RWPE2 (cell line): ENCODE measurements around the gene LRCH2.

Source experiments
- ATAC-seq: fragments of 200-7000 bp; cut with Tn5 transposase; 3 replicates; pipeline ENCODE4 v1.9.1; 2021; ENCODE audit warnings: low read depth
- DNase-seq: peaks from one replicate; pipeline ENCODE4 v3.0.0-alpha.2; 2020; ENCODE audit warnings: low spot score
- H3K27ac ChIP-seq: fragments of 450-650 bp; 2 replicates; pipeline ENCODE4 v1.5.1; 2017; ENCODE audit warnings: mild to moderate bottlenecking; ENCODE audit not compliant: poor library complexity, severe bottlenecking
- H3K27me3 ChIP-seq: fragments of 250-450 bp; sonication (Bioruptor Pico); 2 replicates; pipeline ENCODE4 v1.5.1; 2021; ENCODE audit warnings: mild to moderate bottlenecking, moderate library complexity; ENCODE audit not compliant: insufficient read depth, poor library complexity, severe bottlenecking
- H3K36me3 ChIP-seq: fragments of 250-450 bp; sonication (Bioruptor Pico); 2 replicates; pipeline ENCODE4 v1.5.1; 2020; ENCODE audit warnings: low read depth, mild to moderate bottlenecking, moderate library complexity
- H3K4me1 ChIP-seq: fragments of 250-450 bp; sonication (Bioruptor Pico); 2 replicates; pipeline ENCODE4 v1.5.1; 2021; ENCODE audit warnings: mild to moderate bottlenecking, moderate library complexity; ENCODE audit not compliant: insufficient read depth, poor library complexity, severe bottlenecking
- H3K4me3 ChIP-seq: fragments of 250-450 bp; sonication (Bioruptor Pico); 2 replicates; pipeline ENCODE4 v1.5.1; 2021; ENCODE audit warnings: mild to moderate bottlenecking, moderate library complexity; ENCODE audit not compliant: severe bottlenecking
- H3K9me3 ChIP-seq: fragments of 250-450 bp; sonication (Bioruptor Pico); 2 replicates; pipeline ENCODE4 v1.5.1; 2021; ENCODE audit warnings: mild to moderate bottlenecking, moderate library complexity; ENCODE audit not compliant: severe bottlenecking
- CTCF ChIP-seq: fragments of 450-650 bp; IDR thresholded peaks from one replicate; pipeline ENCODE4 v1.5.1; 2017; ENCODE audit warnings: mild to moderate bottlenecking, moderate library complexity; ENCODE audit not compliant: poor library complexity, severe bottlenecking

LRCH2 gene

GRCh38 chrX:115093191-115093590 lies 140.7 kb downstream of the LRCH2 start:
- no peak overlapping the region for H3K4me3 ChIP-seq
- H3K27ac ChIP-seq, result no peak overlapping the region
- H3K36me3 ChIP-seq, result no peaks in the 10 kb centered on the region
- DNase-seq (no peak), ATAC-seq (no peak)
- no peak for TF ChIP-seq CTCF
- no peaks in the 10 kb centered on the region for H3K27me3 ChIP-seq
- H3K9me3 ChIP-seq, result no peaks in the 10 kb centered on the region
- H3K4me1 ChIP-seq, result no peaks in the 10 kb centered on the region

GRCh38 chrX:115089419-115089818 lies 144.5 kb downstream of the LRCH2 start:
- H3K27me3 ChIP-seq, result no peaks in the 10 kb centered on the region
- no peaks in the 10 kb centered on the region for H3K36me3 ChIP-seq
- H3K4me1 ChIP-seq, result no peaks in the 10 kb centered on the region
- no peaks in the 10 kb centered on the region for H3K9me3 ChIP-seq
- no peak for TF ChIP-seq CTCF
- no peak overlapping the region for H3K27ac ChIP-seq
- ATAC-seq (no peak), DNase-seq (no peak)
- no peak overlapping the region for H3K4me3 ChIP-seq

GRCh38 chrX:115068896-115069295 lies 165.0 kb downstream of the LRCH2 start:
- Histone ChIP-seq H3K36me3 (no peaks in the 10 kb centered on the region), H3K4me1 (no peaks in the 10 kb centered on the region), H3K4me3 (no peak overlapping the region), H3K9me3 (no peaks in the 10 kb centered on the region), H3K27me3 (no peaks in the 10 kb centered on the region), H3K27ac (no peak overlapping the region)
- ATAC-seq (no peak), DNase-seq (peak; percentile 19)
- TF ChIP-seq CTCF, result no peak

GRCh38 chrX:115067812-115068211 lies 166.1 kb downstream of the LRCH2 start:
- Histone ChIP-seq H3K9me3 (no peaks in the 10 kb centered on the region), H3K36me3 (no peaks in the 10 kb centered on the region), H3K4me3 (no peak overlapping the region), H3K4me1 (no peaks in the 10 kb centered on the region), H3K27me3 (no peaks in the 10 kb centered on the region), H3K27ac (no peak overlapping the region)
- TF ChIP-seq CTCF, result no peak
- no peak for ATAC-seq
- DNase-seq, result no peak

GRCh38 chrX:115065304-115065703 lies 168.6 kb downstream of the LRCH2 start:
- no peak overlapping the region for H3K27ac ChIP-seq
- no peaks in the 10 kb centered on the region for H3K9me3 ChIP-seq
- no peak overlapping the region for H3K4me3 ChIP-seq
- no peak for DNase-seq
- no peak for TF ChIP-seq CTCF
- no peaks in the 10 kb centered on the region for H3K36me3 ChIP-seq
- H3K4me1 ChIP-seq, result no peaks in the 10 kb centered on the region
- ATAC-seq, result no peak
- no peaks in the 10 kb centered on the region for H3K27me3 ChIP-seq
